Measurements from ENCODE around the gene HOXA7.

The HOXA7 gene

GRCh38 chr7:27182285-27182841 is 25.9 kb upstream of the HOXA7 start:
- DNase-seq (ENCODE audit: low read depth), result no peak

- DNase-seq (ENCODE audit: low read depth), result no peak
Observed at GRCh38 chr7:27181795-27182275, 25.4 kb upstream of the HOXA7 start.

GRCh38 chr7:27180431-27181420 is 24.3 kb upstream of the HOXA7 start:
- no peak for DNase-seq (ENCODE audit: low read depth)

- DNase-seq (ENCODE audit: low read depth), result peak; percentile 46
Observed at GRCh38 chr7:27179503-27180430, 23.3 kb upstream of the HOXA7 start.

- DNase-seq (ENCODE audit: low read depth), result no peak
Observed at GRCh38 chr7:27179030-27179429, 22.6 kb upstream of the HOXA7 start.

GRCh38 chr7:27178366-27178765 is 21.9 kb upstream of the HOXA7 start:
- no peak for DNase-seq (ENCODE audit: low read depth)

GRCh38 chr7:27177795-27178320 is 21.4 kb upstream of the HOXA7 start:
- no peak for DNase-seq (ENCODE audit: low read depth)

- DNase-seq (ENCODE audit: low read depth), result no peak
Observed at GRCh38 chr7:27176962-27177794, 20.7 kb upstream of the HOXA7 start.

- DNase-seq (ENCODE audit: low read depth), result no peak
Observed at GRCh38 chr7:27176524-27176845, 20.0 kb upstream of the HOXA7 start.

GRCh38 chr7:27175626-27176523 is 19.4 kb upstream of the HOXA7 start:
- no peak for DNase-seq (ENCODE audit: low read depth)

- DNase-seq (ENCODE audit: low read depth), result no peak
Observed at GRCh38 chr7:27174874-27175625, 18.6 kb upstream of the HOXA7 start.

- DNase-seq (ENCODE audit: low read depth), result no peak
Observed at GRCh38 chr7:27173956-27174873, 17.7 kb upstream of the HOXA7 start, which contains the start of gene HOXA10. HOXA10 (minus strand) TSS chr7:27174320; CDS start chr7:27174306, 14 bp downstream.

GRCh38 chr7:27173511-27173955 is 17.1 kb upstream of the HOXA7 start:
- no peak for DNase-seq (ENCODE audit: low read depth)

- DNase-seq (ENCODE audit: low read depth), result no peak
Observed at GRCh38 chr7:27172823-27173510, 16.5 kb upstream of the HOXA7 start.

- DNase-seq (ENCODE audit: low read depth), result no peak
Observed at GRCh38 chr7:27172315-27172774, 15.9 kb upstream of the HOXA7 start.

- DNase-seq (ENCODE audit: low read depth), result no peak
Observed at GRCh38 chr7:27171637-27172314, 15.3 kb upstream of the HOXA7 start.

- DNase-seq (ENCODE audit: low read depth), result no peak
Observed at GRCh38 chr7:27171325-27171636, 14.8 kb upstream of the HOXA7 start.

Measured in activated T-helper 1 cell treated with Interleukin-2 at 50 U/mL for 16 hours (primary cell).